HG02884 (cell line): ENCODE data around the gene PPP1R8.
"Not testable (repeated sequence)": the region's sequence is repeated elsewhere in the genome, so short reads cannot be mapped to it uniquely, and the experiment has no call there.

ENCODE experiments used
- ATAC-seq: cut with Tn5 transposase; IDR thresholded peaks from one replicate; pipeline ENCODE4 v1.9.1; 2021; ENCODE audit warnings: mild to moderate bottlenecking, moderate library complexity; ENCODE audit not compliant: unreplicated experiment

Gene PPP1R8

GRCh38 chr1:27830621-27831440 is at the start of gene PPP1R8:
TSS of gene PPP1R8 (plus strand) at chr1:27830782. CDS start at chr1:27830836, 54 bp downstream.
- ATAC-seq = peak; percentile 91

GRCh38 chr1:27782950-27783349 is 47.6 kb upstream of the PPP1R8 start:
- ATAC-seq = no peak

GRCh38 chr1:27784700-27785099 is 45.9 kb upstream of the PPP1R8 start:
- no peak for ATAC-seq

GRCh38 chr1:27785781-27786455 is 44.7 kb upstream of the PPP1R8 start:
- no peak for ATAC-seq

- no peak for ATAC-seq
Observed at GRCh38 chr1:27787895-27788294, 42.7 kb upstream of the PPP1R8 start.

GRCh38 chr1:27789540-27790041 is 41.0 kb upstream of the PPP1R8 start:
- no peak for ATAC-seq

- ATAC-seq = not testable (repeated sequence)
Observed at GRCh38 chr1:27790270-27790669, 40.3 kb upstream of the PPP1R8 start.

- ATAC-seq = no peak
Observed at GRCh38 chr1:27795601-27796000, 35.0 kb upstream of the PPP1R8 start.

- no peak for ATAC-seq
Observed at GRCh38 chr1:27804791-27805190, 25.8 kb upstream of the PPP1R8 start.

- ATAC-seq = no peak
Observed at GRCh38 chr1:27806758-27807157, 23.8 kb upstream of the PPP1R8 start.

- ATAC-seq = no peak
Observed at GRCh38 chr1:27807385-27807784, 23.2 kb upstream of the PPP1R8 start.

GRCh38 chr1:27808131-27808530 is 22.5 kb upstream of the PPP1R8 start:
- not testable (repeated sequence) for ATAC-seq

- ATAC-seq = no peak
Observed at GRCh38 chr1:27809883-27810282, 20.7 kb upstream of the PPP1R8 start.

- ATAC-seq = no peak
Observed at GRCh38 chr1:27811741-27812500, 18.7 kb upstream of the PPP1R8 start.

- ATAC-seq = no peak
Observed at GRCh38 chr1:27816921-27817630, 13.5 kb upstream of the PPP1R8 start.

GRCh38 chr1:27821761-27822315 is 8.7 kb upstream of the PPP1R8 start:
- no peak for ATAC-seq

- ATAC-seq = no peak
Observed at GRCh38 chr1:27823784-27824183, 6.8 kb upstream of the PPP1R8 start.

- ATAC-seq = no peak
Observed at GRCh38 chr1:27824411-27824810, 6.2 kb upstream of the PPP1R8 start.

GRCh38 chr1:27829339-27829960 is 1.1 kb upstream of the PPP1R8 start:
- ATAC-seq = not testable (repeated sequence)
